Amniotic stem cell (primary cell): ENCODE results near the gene VENTX.
A peak's percentile ranks its signal among the peaks of the same experiment; 100 is the strongest.
"Not testable (repeated sequence)": the region's sequence is repeated elsewhere in the genome, so short reads cannot be mapped to it uniquely, and the experiment has no call there.

ENCODE experiments used
- DNase-seq: peaks from one replicate; lab custom pipeline; 2025; lab: John Stamatoyannopoulos, UW

Gene VENTX

GRCh38 chr10:133254421-133255120 lies 16.9 kb downstream of the VENTX start:
- no peak for DNase-seq

GRCh38 chr10:133255323-133255722 lies 17.7 kb downstream of the VENTX start:
- DNase-seq = no peak

GRCh38 chr10:133257489-133258065 lies 19.9 kb downstream of the VENTX start:
- no peak for DNase-seq

GRCh38 chr10:133258066-133258817 lies 20.6 kb downstream of the VENTX start:
- DNase-seq = no peak

GRCh38 chr10:133258818-133259601 lies 21.4 kb downstream of the VENTX start:
- DNase-seq = peak; percentile 97

GRCh38 chr10:133259602-133259989 lies 21.9 kb downstream of the VENTX start:
- DNase-seq = no peak

- DNase-seq = no peak
Measured at GRCh38 chr10:133260895-133261725, 23.5 kb downstream of the VENTX start.

- peak; percentile 36 for DNase-seq
Measured at GRCh38 chr10:133261726-133262325, 24.2 kb downstream of the VENTX start.

- no peak for DNase-seq
Measured at GRCh38 chr10:133262696-133263095, 25.0 kb downstream of the VENTX start.

GRCh38 chr10:133263674-133264073 lies 26.0 kb downstream of the VENTX start:
- DNase-seq = no peak

- no peak for DNase-seq
Measured at GRCh38 chr10:133264461-133264860, 26.8 kb downstream of the VENTX start.

GRCh38 chr10:133265052-133265451 lies 27.4 kb downstream of the VENTX start:
- DNase-seq = not testable (repeated sequence)

GRCh38 chr10:133266056-133266795 lies 28.6 kb downstream of the VENTX start:
- DNase-seq = no peak

- no peak for DNase-seq
Measured at GRCh38 chr10:133267293-133267692, 29.6 kb downstream of the VENTX start.

GRCh38 chr10:133267829-133268228 lies 30.2 kb downstream of the VENTX start:
- no peak for DNase-seq

GRCh38 chr10:133268532-133268931 lies 30.9 kb downstream of the VENTX start:
- DNase-seq = no peak

- DNase-seq = no peak
Measured at GRCh38 chr10:133269367-133269766, 31.7 kb downstream of the VENTX start.

GRCh38 chr10:133270204-133270603 lies 32.5 kb downstream of the VENTX start:
- no peak for DNase-seq

GRCh38 chr10:133270773-133271297 lies 33.2 kb downstream of the VENTX start:
- no peak for DNase-seq
